Renal cortex interstitium (tissue), 11 donors: Measurements from ENCODE around the gene CBL. TPM values are rescaled to one million over a fixed set of nuclear protein-coding genes. Genes with fewer than 3 reads are reported as not detected.
"Not testable (repeated sequence)": the region's sequence is repeated elsewhere in the genome, so short reads cannot be mapped to it uniquely, and the experiment has no call there.

ENCODE experiments used
- DNase-seq, 11 donors: peaks; one replicate each; pipeline ENCODE4 v3.0.0-alpha.2; 2013; ENCODE audit warnings: low read depth in 9 of 11, low spot score in 4 of 11; ENCODE audit errors: extremely low read depth in 1 of 11
- polyA plus RNA-seq, 3 donors: library from polyadenylated mRNA; unstranded; fragments of 120-200 nt; gene quantifications; one replicate each; pipeline ENCODE4 v1.2.1, GENCODE V29; 2013; ENCODE audit not compliant: insufficient read length in 3 of 3

The CBL gene
- polyA plus RNA-seq, 3 donors, result 16.6 to 23.2 (median 20.3) TPM

- no peak for DNase-seq
Observed at GRCh38 chr11:119179983-119180382, 26.2 kb upstream of the CBL start.

- no peak for DNase-seq
Observed at GRCh38 chr11:119180729-119181676, 25.1 kb upstream of the CBL start.

- DNase-seq, result no peak
Observed at GRCh38 chr11:119181677-119182412, 24.3 kb upstream of the CBL start.

- DNase-seq, result not testable (repeated sequence)
Observed at GRCh38 chr11:119184399-119184798, 21.7 kb upstream of the CBL start.

GRCh38 chr11:119185981-119186634, 20.0 kb upstream of the CBL start:
- DNase-seq, result no peak

- no peak for DNase-seq
Observed at GRCh38 chr11:119187123-119187892, 18.8 kb upstream of the CBL start.

- no peak for DNase-seq
Observed at GRCh38 chr11:119188067-119188466, 18.1 kb upstream of the CBL start.

GRCh38 chr11:119188887-119189286, 17.3 kb upstream of the CBL start:
- no peak for DNase-seq

GRCh38 chr11:119189393-119189792, 16.7 kb upstream of the CBL start:
- no peak for DNase-seq

GRCh38 chr11:119190531-119190930, 15.6 kb upstream of the CBL start:
- DNase-seq, result no peak

GRCh38 chr11:119191265-119191664, 14.9 kb upstream of the CBL start:
- DNase-seq, result not testable (repeated sequence)

GRCh38 chr11:119192111-119192510, 14.0 kb upstream of the CBL start:
- DNase-seq, result no peak

- DNase-seq, result no peak
Observed at GRCh38 chr11:119193001-119193400, 13.1 kb upstream of the CBL start.

- DNase-seq, result no peak
Observed at GRCh38 chr11:119193626-119194025, 12.5 kb upstream of the CBL start.

GRCh38 chr11:119194811-119195440, 11.2 kb upstream of the CBL start:
- no peak for DNase-seq

- no peak for DNase-seq
Observed at GRCh38 chr11:119195680-119196079, 10.5 kb upstream of the CBL start.

GRCh38 chr11:119196833-119197483, 9.2 kb upstream of the CBL start:
- peak; percentile 70 to 87 (median 76) for DNase-seq

- DNase-seq, result no peak
Observed at GRCh38 chr11:119198925-119199324, 7.2 kb upstream of the CBL start.
